ENCODE data around the gene UCN.

The UCN gene

DNA sequence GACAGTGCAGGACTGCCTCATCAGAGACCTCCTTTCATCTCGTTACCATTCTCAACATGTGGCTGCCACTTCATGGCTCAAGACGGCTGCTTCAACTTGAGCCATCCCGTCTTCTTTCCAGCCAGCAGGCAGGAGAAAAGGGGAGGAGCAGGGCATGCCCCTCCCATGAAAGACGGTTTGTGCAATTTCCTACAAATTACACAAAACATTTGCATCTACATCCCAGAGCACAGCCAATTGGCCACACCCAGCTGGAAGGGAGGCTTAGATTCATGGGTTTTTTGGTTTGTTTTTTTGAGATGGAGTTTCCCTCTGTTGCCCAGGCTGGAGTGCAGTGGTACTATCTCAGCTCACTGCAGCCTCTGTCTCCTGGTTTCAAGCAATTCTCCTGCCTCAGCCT is 11.8 kb downstream of the UCN start:
- DNase-seq (ENCODE audit: low read depth) = peak; percentile 46
- H3K4me3 ChIP-seq (ENCODE audit: low read depth, low read length) = no peak overlapping the region
- TF ChIP-seq, protein P1, sequence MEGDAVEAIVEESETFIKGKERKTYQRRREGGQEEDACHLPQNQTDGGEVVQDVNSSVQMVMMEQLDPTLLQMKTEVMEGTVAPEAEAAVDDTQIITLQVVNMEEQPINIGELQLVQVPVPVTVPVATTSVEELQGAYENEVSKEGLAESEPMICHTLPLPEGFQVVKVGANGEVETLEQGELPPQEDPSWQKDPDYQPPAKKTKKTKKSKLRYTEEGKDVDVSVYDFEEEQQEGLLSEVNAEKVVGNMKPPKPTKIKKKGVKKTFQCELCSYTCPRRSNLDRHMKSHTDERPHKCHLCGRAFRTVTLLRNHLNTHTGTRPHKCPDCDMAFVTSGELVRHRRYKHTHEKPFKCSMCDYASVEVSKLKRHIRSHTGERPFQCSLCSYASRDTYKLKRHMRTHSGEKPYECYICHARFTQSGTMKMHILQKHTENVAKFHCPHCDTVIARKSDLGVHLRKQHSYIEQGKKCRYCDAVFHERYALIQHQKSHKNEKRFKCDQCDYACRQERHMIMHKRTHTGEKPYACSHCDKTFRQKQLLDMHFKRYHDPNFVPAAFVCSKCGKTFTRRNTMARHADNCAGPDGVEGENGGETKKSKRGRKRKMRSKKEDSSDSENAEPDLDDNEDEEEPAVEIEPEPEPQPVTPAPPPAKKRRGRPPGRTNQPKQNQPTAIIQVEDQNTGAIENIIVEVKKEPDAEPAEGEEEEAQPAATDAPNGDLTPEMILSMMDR (IDR thresholded peaks at IDR 0.05; ENCODE audit: low read depth, low read length) = no peak
- TF ChIP-seq, protein P2, sequence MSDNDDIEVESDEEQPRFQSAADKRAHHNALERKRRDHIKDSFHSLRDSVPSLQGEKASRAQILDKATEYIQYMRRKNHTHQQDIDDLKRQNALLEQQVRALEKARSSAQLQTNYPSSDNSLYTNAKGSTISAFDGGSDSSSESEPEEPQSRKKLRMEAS (IDR thresholded peaks at IDR 0.05; ENCODE audit: low read depth, low read length) = no peak
- TF ChIP-seq POLR2A (IDR thresholded peaks at IDR 0.05; ENCODE audit: extremely low read depth, insufficient read length) (no peak), MYC (IDR thresholded peaks at IDR 0.05; ENCODE audit: low read depth, low read length) (no peak)

DNA sequence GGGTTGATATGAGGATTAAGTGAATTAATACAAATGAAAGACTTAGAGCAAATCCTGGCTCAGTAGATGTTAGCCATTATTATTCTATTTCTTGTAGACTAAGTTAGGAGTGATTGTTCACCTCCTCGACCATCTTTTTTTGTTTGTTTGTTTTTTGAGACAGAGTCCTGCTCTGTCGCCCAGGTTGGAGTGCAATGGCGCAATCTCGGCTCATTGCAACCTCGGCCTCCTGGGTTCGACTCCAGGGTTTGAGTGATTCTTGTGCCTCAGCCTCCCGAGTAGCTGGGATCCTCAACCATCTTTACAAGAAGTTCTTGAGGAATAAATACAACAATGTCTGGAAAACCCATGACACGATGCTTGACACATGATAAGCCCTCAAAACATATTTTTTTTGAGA is 13.3 kb downstream of the UCN start:
- no peak for TF ChIP-seq POLR2A (IDR thresholded peaks at IDR 0.05; ENCODE audit: extremely low read depth, insufficient read length)
- TF ChIP-seq MYC (IDR thresholded peaks at IDR 0.05; ENCODE audit: low read depth, low read length) = no peak
- TF ChIP-seq, protein P2 (IDR thresholded peaks at IDR 0.05; ENCODE audit: low read depth, low read length) = no peak
- TF ChIP-seq, protein P1 (IDR thresholded peaks at IDR 0.05; ENCODE audit: low read depth, low read length) = no peak
- H3K4me3 ChIP-seq (ENCODE audit: low read depth, low read length) = no peak overlapping the region
- no peak for DNase-seq (ENCODE audit: low read depth)

DNA sequence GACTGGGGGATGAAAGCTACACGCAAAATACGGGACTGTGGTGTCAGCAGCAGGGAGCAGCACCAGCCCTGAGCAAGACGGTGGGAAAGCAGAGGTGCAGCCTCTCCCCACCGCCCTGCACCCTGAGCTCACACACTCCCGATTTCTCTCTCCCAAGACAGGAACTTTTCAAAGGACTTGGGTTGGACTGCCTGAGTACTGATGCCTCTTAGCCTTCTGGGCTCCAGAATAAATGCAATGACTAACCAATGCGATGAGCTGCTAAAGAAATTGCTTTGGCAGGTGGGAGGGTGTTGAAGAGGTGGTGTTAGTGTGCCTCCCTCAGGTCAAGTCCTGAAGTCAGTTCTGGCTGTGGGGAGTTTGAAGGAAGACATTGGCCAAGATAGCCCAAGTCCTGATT is 16.4 kb downstream of the UCN start:
- H3K4me3 ChIP-seq (ENCODE audit: low read depth, low read length) = no peak overlapping the region
- peak; percentile 35 for DNase-seq (ENCODE audit: low read depth)
- TF ChIP-seq POLR2A (IDR thresholded peaks at IDR 0.05; ENCODE audit: extremely low read depth, insufficient read length) = no peak
- TF ChIP-seq, protein P2 (IDR thresholded peaks at IDR 0.05; ENCODE audit: low read depth, low read length) = no peak
- TF ChIP-seq MYC (IDR thresholded peaks at IDR 0.05; ENCODE audit: low read depth, low read length) = no peak
- TF ChIP-seq, protein P1 (IDR thresholded peaks at IDR 0.05; ENCODE audit: low read depth, low read length) = no peak

GRCh38 chr2:27290549-27290948 is 17.7 kb downstream of the UCN start:
- no peak for DNase-seq (ENCODE audit: low read depth)
- TF ChIP-seq, protein P1 (IDR thresholded peaks at IDR 0.05; ENCODE audit: low read depth, low read length) = no peak
- TF ChIP-seq, protein P2 (IDR thresholded peaks at IDR 0.05; ENCODE audit: low read depth, low read length) = no peak
- TF ChIP-seq POLR2A (IDR thresholded peaks at IDR 0.05; ENCODE audit: extremely low read depth, insufficient read length) = no peak
- H3K4me3 ChIP-seq (ENCODE audit: low read depth, low read length) = no peak overlapping the region

DNA sequence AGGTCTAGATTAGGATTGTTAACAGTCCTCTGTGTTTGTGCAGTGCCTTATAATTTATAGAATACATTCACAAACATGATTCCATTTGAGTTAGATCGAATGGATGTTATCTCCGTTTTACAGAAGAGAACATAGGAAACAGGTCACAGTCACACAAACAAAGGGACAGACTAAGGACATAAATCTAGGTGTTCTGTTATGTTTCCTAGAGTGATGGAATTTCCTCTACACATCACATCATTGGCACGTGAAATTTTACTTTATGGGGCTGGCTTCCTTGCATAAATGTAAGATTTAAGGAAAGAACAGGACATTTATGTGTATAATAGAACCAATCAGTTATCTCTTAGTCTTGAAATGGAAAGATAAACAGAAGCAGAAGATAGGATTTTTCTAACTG is 19.6 kb downstream of the UCN start:
- H3K4me3 ChIP-seq (ENCODE audit: low read depth, low read length) = no peak overlapping the region
- TF ChIP-seq, protein P2 (IDR thresholded peaks at IDR 0.05; ENCODE audit: low read depth, low read length) = no peak
- TF ChIP-seq POLR2A (IDR thresholded peaks at IDR 0.05; ENCODE audit: extremely low read depth, insufficient read length) = no peak
- TF ChIP-seq, protein P1 (IDR thresholded peaks at IDR 0.05; ENCODE audit: low read depth, low read length) = no peak
- TF ChIP-seq MYC (IDR thresholded peaks at IDR 0.05; ENCODE audit: low read depth, low read length) = no peak
- no peak for DNase-seq (ENCODE audit: low read depth)

GRCh38 chr2:27285481-27285880 is 22.8 kb downstream of the UCN start:
- DNase-seq (ENCODE audit: low read depth) = no peak
- TF ChIP-seq MYC (IDR thresholded peaks at IDR 0.05; ENCODE audit: low read depth, low read length) = no peak
- TF ChIP-seq, protein P2 (IDR thresholded peaks at IDR 0.05; ENCODE audit: low read depth, low read length) = no peak
- TF ChIP-seq, protein P1 (IDR thresholded peaks at IDR 0.05; ENCODE audit: low read depth, low read length) = no peak
- TF ChIP-seq POLR2A (IDR thresholded peaks at IDR 0.05; ENCODE audit: extremely low read depth, insufficient read length) = no peak
- no peak overlapping the region for H3K4me3 ChIP-seq (ENCODE audit: low read depth, low read length)

Data from NB4 (cell line).